ENCODE results near the gene KMT2B. TPM values are rescaled to one million over a fixed set of nuclear protein-coding genes. Genes with fewer than 3 reads are reported as not detected.

KMT2B gene
- total and polyA plus RNA-seq, 9 of the 15 experiments (the other 6 are each of a cell fraction or from before 2014, with no cell fraction given) = 0.63 to 43.9 (median 8.1) TPM

DNA sequence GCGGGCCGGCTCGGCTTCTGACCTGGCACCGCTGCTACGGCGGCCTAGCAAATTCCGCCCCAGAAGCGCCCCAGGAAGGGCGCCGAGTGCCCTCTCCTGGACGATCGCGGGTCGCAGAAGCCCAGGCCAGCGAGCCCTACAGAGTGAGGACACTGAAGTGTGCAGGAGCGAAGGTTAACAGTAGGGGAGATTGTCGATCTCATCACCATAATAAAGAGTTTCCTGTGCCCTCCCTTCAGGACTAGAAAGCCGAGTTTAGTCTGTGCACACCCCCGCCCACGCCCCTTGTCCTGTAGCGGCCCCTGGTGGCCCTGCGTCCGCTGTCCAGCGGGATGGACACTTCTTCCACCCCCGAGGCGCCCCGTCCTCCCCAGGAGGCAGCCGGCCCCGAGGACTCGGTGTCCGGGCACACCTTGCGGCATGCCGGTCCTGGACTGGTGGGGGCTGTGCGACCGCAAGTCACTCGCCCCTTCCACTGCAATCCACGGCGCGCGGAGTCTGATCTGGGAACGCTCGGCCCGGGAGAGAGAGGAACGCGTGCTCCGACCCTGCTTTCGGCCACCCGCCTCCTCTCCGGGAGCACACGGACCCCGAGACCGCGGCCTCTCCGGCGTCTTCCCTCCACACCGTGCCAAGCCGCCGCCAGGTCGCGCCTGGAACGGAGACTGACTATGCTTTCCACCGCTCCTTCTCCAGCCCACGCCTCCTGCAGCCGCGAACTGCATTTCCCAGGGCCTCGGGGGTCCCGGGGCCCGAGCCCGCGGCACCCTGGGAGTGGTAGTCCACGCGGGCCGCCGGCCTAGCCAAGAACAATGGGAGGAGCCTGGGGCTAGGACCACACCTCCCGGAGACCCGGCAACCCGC is 770 bp upstream of the KMT2B start (continued):
- TF ChIP-seq CHD4 (IDR thresholded peaks at IDR 0.05; ENCODE audit: insufficient read depth, insufficient replicate concordance, low read depth, low read length, poor library complexity, severe bottlenecking) (peak; percentile 45), LCOR (CRISPR knock-in tag; IDR thresholded peaks at IDR 0.05) (peak; percentile 86), SMAD4 (CRISPR knock-in tag; conservative IDR thresholded peaks at IDR 0.05) (0 out of 2 replicates have a peak, but pooled peaks have one; percentile 16), SUPT5H (IDR thresholded peaks at IDR 0.05) (peak; percentile 66), SNIP1 (IDR thresholded peaks at IDR 0.05; ENCODE audit: low read depth) (no peak), MAZ (CRISPR knock-in tag; conservative IDR thresholded peaks at IDR 0.05 in 1 of 2, IDR thresholded peaks at IDR 0.05 in 1 of 2) (peak; percentile 84 to 92), MCM7 (IDR thresholded peaks at IDR 0.05) (no peak), ZNF766 (CRISPR knock-in tag; conservative IDR thresholded peaks at IDR 0.05) (peak; percentile 99), HMG20A (CRISPR knock-in tag; conservative IDR thresholded peaks at IDR 0.05) (no peak), STAG1 (CRISPR knock-in tag; IDR thresholded peaks at IDR 0.05; ENCODE audit: borderline replicate concordance) (peak; percentile 93)
- TF ChIP-seq, protein P1, sequence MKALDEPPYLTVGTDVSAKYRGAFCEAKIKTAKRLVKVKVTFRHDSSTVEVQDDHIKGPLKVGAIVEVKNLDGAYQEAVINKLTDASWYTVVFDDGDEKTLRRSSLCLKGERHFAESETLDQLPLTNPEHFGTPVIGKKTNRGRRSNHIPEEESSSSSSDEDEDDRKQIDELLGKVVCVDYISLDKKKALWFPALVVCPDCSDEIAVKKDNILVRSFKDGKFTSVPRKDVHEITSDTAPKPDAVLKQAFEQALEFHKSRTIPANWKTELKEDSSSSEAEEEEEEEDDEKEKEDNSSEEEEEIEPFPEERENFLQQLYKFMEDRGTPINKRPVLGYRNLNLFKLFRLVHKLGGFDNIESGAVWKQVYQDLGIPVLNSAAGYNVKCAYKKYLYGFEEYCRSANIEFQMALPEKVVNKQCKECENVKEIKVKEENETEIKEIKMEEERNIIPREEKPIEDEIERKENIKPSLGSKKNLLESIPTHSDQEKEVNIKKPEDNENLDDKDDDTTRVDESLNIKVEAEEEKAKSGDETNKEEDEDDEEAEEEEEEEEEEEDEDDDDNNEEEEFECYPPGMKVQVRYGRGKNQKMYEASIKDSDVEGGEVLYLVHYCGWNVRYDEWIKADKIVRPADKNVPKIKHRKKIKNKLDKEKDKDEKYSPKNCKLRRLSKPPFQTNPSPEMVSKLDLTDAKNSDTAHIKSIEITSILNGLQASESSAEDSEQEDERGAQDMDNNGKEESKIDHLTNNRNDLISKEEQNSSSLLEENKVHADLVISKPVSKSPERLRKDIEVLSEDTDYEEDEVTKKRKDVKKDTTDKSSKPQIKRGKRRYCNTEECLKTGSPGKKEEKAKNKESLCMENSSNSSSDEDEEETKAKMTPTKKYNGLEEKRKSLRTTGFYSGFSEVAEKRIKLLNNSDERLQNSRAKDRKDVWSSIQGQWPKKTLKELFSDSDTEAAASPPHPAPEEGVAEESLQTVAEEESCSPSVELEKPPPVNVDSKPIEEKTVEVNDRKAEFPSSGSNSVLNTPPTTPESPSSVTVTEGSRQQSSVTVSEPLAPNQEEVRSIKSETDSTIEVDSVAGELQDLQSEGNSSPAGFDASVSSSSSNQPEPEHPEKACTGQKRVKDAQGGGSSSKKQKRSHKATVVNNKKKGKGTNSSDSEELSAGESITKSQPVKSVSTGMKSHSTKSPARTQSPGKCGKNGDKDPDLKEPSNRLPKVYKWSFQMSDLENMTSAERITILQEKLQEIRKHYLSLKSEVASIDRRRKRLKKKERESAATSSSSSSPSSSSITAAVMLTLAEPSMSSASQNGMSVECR (CRISPR knock-in tag; IDR thresholded peaks at IDR 0.05) = peak; percentile 93
- TF ChIP-seq, protein P2, sequence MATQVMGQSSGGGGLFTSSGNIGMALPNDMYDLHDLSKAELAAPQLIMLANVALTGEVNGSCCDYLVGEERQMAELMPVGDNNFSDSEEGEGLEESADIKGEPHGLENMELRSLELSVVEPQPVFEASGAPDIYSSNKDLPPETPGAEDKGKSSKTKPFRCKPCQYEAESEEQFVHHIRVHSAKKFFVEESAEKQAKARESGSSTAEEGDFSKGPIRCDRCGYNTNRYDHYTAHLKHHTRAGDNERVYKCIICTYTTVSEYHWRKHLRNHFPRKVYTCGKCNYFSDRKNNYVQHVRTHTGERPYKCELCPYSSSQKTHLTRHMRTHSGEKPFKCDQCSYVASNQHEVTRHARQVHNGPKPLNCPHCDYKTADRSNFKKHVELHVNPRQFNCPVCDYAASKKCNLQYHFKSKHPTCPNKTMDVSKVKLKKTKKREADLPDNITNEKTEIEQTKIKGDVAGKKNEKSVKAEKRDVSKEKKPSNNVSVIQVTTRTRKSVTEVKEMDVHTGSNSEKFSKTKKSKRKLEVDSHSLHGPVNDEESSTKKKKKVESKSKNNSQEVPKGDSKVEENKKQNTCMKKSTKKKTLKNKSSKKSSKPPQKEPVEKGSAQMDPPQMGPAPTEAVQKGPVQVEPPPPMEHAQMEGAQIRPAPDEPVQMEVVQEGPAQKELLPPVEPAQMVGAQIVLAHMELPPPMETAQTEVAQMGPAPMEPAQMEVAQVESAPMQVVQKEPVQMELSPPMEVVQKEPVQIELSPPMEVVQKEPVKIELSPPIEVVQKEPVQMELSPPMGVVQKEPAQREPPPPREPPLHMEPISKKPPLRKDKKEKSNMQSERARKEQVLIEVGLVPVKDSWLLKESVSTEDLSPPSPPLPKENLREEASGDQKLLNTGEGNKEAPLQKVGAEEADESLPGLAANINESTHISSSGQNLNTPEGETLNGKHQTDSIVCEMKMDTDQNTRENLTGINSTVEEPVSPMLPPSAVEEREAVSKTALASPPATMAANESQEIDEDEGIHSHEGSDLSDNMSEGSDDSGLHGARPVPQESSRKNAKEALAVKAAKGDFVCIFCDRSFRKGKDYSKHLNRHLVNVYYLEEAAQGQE (IDR thresholded peaks at IDR 0.05; ENCODE audit: borderline replicate concordance) = peak; percentile 93
- TF ChIP-seq, protein P2 (CRISPR knock-in tag; IDR thresholded peaks at IDR 0.05; ENCODE audit: low read depth) = peak; percentile 78
- TF ChIP-seq, protein P3, sequence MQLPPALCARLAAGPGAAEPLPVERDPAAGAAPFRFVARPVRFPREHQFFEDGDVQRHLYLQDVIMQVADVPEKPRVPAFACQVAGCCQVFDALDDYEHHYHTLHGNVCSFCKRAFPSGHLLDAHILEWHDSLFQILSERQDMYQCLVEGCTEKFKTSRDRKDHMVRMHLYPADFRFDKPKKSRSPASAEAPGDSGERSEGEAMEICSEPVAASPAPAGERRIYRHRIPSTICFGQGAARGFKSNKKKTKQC (CRISPR knock-in tag; IDR thresholded peaks at IDR 0.05) = peak; percentile 82

All from K562 (cell line).